H1 (cell line): ENCODE results near the gene PTGES3L. TPM values are rescaled to one million over a fixed set of nuclear protein-coding genes. Genes with fewer than 3 reads are reported as not detected.

Source experiments
- CTCF ChIA-PET: fragments of 300-600 bp; sonication (Branson Sonifier 250); formaldehyde crosslinking; loops from one replicate; lab custom pipeline; 2021; ENCODE audit not compliant: partially characterized antibody; lab: Charles Lee
- POLR2A ChIA-PET: fragments of 300-600 bp; sonication (Branson Sonifier 250); formaldehyde crosslinking; loops from one replicate; lab custom pipeline; 2021; ENCODE audit warnings: inconsistent platforms; ENCODE audit not compliant: partially characterized antibody; lab: Charles Lee
- DNase-seq, 2 experiments: peaks; one replicate each; pipeline versions ENCODE4 v3.0.0 to v3.0.0-alpha.2; 2010 to 2022; ENCODE audit warnings: low spot score in 2 of 2, low read depth in 1 of 2, mixed read lengths in 1 of 2
- FAIRE-seq: peaks from 2 replicates; lab custom pipeline; 2011; peaks lifted over from hg19 to GRCh38; lab: Jason Lieb, UNC
- H2AFZ ChIP-seq: 2 replicates; pipeline ENCODE4 v1.8.1; 2012; ENCODE audit warnings: low read length, inconsistent platforms
- H2AK5ac ChIP-seq: 2 replicates; pipeline ENCODE4 v1.6.1; 2013; ENCODE audit warnings: low read depth, low read length
- H2BK120ac ChIP-seq: replicated peaks from 2 replicates; pipeline ENCODE3; 2013; ENCODE audit warnings: low read depth, low read length, inconsistent platforms
- H2BK12ac ChIP-seq: 2 replicates; pipeline ENCODE4 v1.6.1; 2013; ENCODE audit warnings: low read depth, low read length
- H2BK15ac ChIP-seq: 2 replicates; pipeline ENCODE4 v1.6.1; 2013; ENCODE audit warnings: low read length
- H2BK20ac ChIP-seq: 2 replicates; pipeline ENCODE4 v1.6.1; 2013; ENCODE audit warnings: low read length
- H2BK5ac ChIP-seq: 2 replicates; pipeline ENCODE4 v1.6.1; 2013; ENCODE audit warnings: low read depth, low read length
- H3K14ac ChIP-seq: 2 replicates; pipeline ENCODE4 v1.6.1; 2013; ENCODE audit warnings: inconsistent platforms; ENCODE audit not compliant: insufficient read length
- H3K18ac ChIP-seq: 2 replicates; pipeline ENCODE4 v1.6.1; 2013; ENCODE audit warnings: low read length; ENCODE audit errors: extremely low read depth
- H3K23ac ChIP-seq: 2 replicates; pipeline ENCODE4 v1.6.1; 2013; ENCODE audit warnings: inconsistent platforms; ENCODE audit not compliant: insufficient read length
- H3K23me2 ChIP-seq: 2 replicates; pipeline ENCODE4 v1.6.1; 2013; ENCODE audit warnings: low read depth, low read length
- H3K27ac ChIP-seq: 2 replicates; pipeline ENCODE4 v1.6.1; 2011; ENCODE audit warnings: low read depth, low read length, inconsistent platforms
- H3K27me3 ChIP-seq, 4 experiments: replicated peaks in 1 of 4; 1 replicate in 1 of 4; 2 replicates in 3 of 4; pipeline versions ENCODE4 v1.6.1 to v1.8.1; 2011 to 2013; ENCODE audit warnings: low read length in 3 of 4, mild to moderate bottlenecking in 3 of 4, inconsistent platforms in 2 of 4, mixed read lengths in 2 of 4, moderate library complexity in 1 of 4; ENCODE audit not compliant: control insufficient read depth in 3 of 4, insufficient read depth in 3 of 4; ENCODE audit errors: extremely low read depth in 1 of 4
- H3K36me3 ChIP-seq, 4 experiments: 2 replicates each; pipeline versions ENCODE4 v1.6.1 to v1.8.1; 2011 to 2013; ENCODE audit warnings: mild to moderate bottlenecking in 4 of 4, low read length in 3 of 4, moderate library complexity in 2 of 4, control low read depth in 1 of 4, inconsistent platforms in 1 of 4; ENCODE audit not compliant: insufficient read depth in 4 of 4, control insufficient read depth in 2 of 4
- H3K4ac ChIP-seq: replicated peaks from 2 replicates; pipeline ENCODE3; 2013; ENCODE audit warnings: low read length, low read depth, mixed read lengths, inconsistent platforms; ENCODE audit not compliant: insufficient read length
- H3K4me1 ChIP-seq, 4 experiments: replicated peaks in 1 of 4; 1 replicate in 1 of 4; 2 replicates in 3 of 4; pipeline versions ENCODE4 v1.6.1 to v1.8.1; 2011 to 2013; ENCODE audit warnings: low read length in 3 of 4, inconsistent platforms in 2 of 4, mixed read lengths in 1 of 4; ENCODE audit not compliant: insufficient read depth in 4 of 4, control insufficient read depth in 3 of 4
- H3K4me2 ChIP-seq, 2 experiments: 2 replicates each; pipeline versions ENCODE4 v1.6.1 to v1.8.1; 2011 to 2013; ENCODE audit warnings: low read depth in 2 of 2, low read length in 2 of 2, control low read depth in 1 of 2, inconsistent platforms in 1 of 2, mild to moderate bottlenecking in 1 of 2; ENCODE audit not compliant: insufficient read depth in 1 of 2
- H3K4me3 ChIP-seq, 4 experiments: fragments of 200-600, 300-600 bp in 1 of 4; sonication (generic), shearing (Covaris generic), sonication (Bioruptor Twin) in 1 of 4; 2 replicates each; pipeline versions ENCODE4 v1.5.1 to v1.8.1; 2011 to 2016; ENCODE audit warnings: low read length in 4 of 4, low read depth in 3 of 4, control low read depth in 2 of 4, inconsistent platforms in 2 of 4, mild to moderate bottlenecking in 2 of 4, mixed read lengths in 1 of 4, moderate library complexity in 1 of 4; ENCODE audit not compliant: insufficient read depth in 2 of 4; ENCODE audit errors: extremely low read depth in 1 of 4
- H3K56ac ChIP-seq: replicated peaks from 2 replicates; pipeline ENCODE3; 2013; ENCODE audit warnings: low read depth, mild to moderate bottlenecking, mixed read lengths, low read length, inconsistent platforms; ENCODE audit not compliant: insufficient read length
- H3K79me1 ChIP-seq: 2 replicates; pipeline ENCODE4 v1.6.1; 2013; ENCODE audit warnings: low read depth, low read length, control low read depth
- H3K79me2 ChIP-seq, 2 experiments: 2 replicates each; pipeline versions ENCODE4 v1.6.1 to v1.8.1; 2012 to 2013; ENCODE audit warnings: low read length in 2 of 2, mild to moderate bottlenecking in 2 of 2, inconsistent platforms in 1 of 2; ENCODE audit not compliant: insufficient read depth in 2 of 2, control insufficient read depth in 1 of 2
- H3K9ac ChIP-seq, 4 experiments: replicated peaks in 1 of 4; 1 replicate in 1 of 4; 2 replicates in 3 of 4; pipeline versions ENCODE4 v1.6.1 to v1.8.1; 2011 to 2013; ENCODE audit warnings: low read depth in 3 of 4, low read length in 3 of 4, control low read depth in 2 of 4, mild to moderate bottlenecking in 2 of 4, moderate library complexity in 2 of 4, inconsistent platforms in 1 of 4; ENCODE audit errors: extremely low read depth in 1 of 4
- H3K9me3 ChIP-seq, 2 experiments: 2 replicates each; pipeline versions ENCODE4 v1.6.1 to v1.8.1; 2012 to 2013; ENCODE audit warnings: mild to moderate bottlenecking in 2 of 2, moderate library complexity in 2 of 2, control low read depth in 1 of 2, inconsistent platforms in 1 of 2, low read depth in 1 of 2, low read length in 1 of 2, mixed read lengths in 1 of 2; ENCODE audit not compliant: insufficient read depth in 2 of 2
- H4K20me1 ChIP-seq, 2 experiments: replicated peaks in 1 of 2; 2 replicates each; pipeline versions ENCODE3 to v1.8.1; 2011 to 2013; ENCODE audit warnings: inconsistent platforms in 2 of 2, low read length in 2 of 2, mild to moderate bottlenecking in 1 of 2; ENCODE audit not compliant: insufficient read depth in 2 of 2, control insufficient read depth in 1 of 2
- H4K5ac ChIP-seq: 2 replicates; pipeline ENCODE4 v1.6.1; 2013; ENCODE audit warnings: low read length, low read depth, mixed read lengths, inconsistent platforms; ENCODE audit not compliant: insufficient read length
- H4K8ac ChIP-seq: 2 replicates; pipeline ENCODE4 v1.8.0; 2013; ENCODE audit warnings: mild to moderate bottlenecking, moderate library complexity, low read length, inconsistent platforms; ENCODE audit not compliant: insufficient read depth; ENCODE audit errors: extremely low read depth
- H4K91ac ChIP-seq: replicated peaks from 2 replicates; pipeline ENCODE3; 2013; ENCODE audit warnings: low read length, mixed read lengths, inconsistent platforms; ENCODE audit not compliant: insufficient read length
- CTCF ChIP-seq, 3 experiments: IDR thresholded peaks; 1 replicate in 2 of 3; 2 replicates in 1 of 3; pipeline versions ENCODE4 v1.5.1 to v1.6.1; 2011; ENCODE audit warnings: low read length in 3 of 3, mild to moderate bottlenecking in 3 of 3, inconsistent platforms in 2 of 3, low read depth in 1 of 3, moderate library complexity in 1 of 3; ENCODE audit not compliant: insufficient read depth in 1 of 3; ENCODE audit errors: control extremely low read depth in 1 of 3
- KDM1A ChIP-seq: fragments of 200-600, 300-600 bp; sonication (generic); IDR thresholded peaks from 2 replicates; pipeline ENCODE4 v1.7.1; 2016; ENCODE audit warnings: mild to moderate bottlenecking, low read length, borderline replicate concordance
- PHF8 ChIP-seq: fragments of 200-600 bp; sonication (generic); conservative IDR thresholded peaks from 2 replicates; pipeline ENCODE4 v1.7.1; 2012; ENCODE audit warnings: low read depth, mild to moderate bottlenecking, inconsistent platforms, low read length, moderate library complexity
- RAD21 ChIP-seq, 2 experiments: IDR thresholded peaks in 1 of 2; conservative IDR thresholded peaks in 1 of 2; 2 replicates each; pipeline ENCODE4 v1.6.1; 2011; ENCODE audit warnings: low read depth in 2 of 2, low read length in 2 of 2, improper control_type of control experiment in 1 of 2, inconsistent platforms in 1 of 2, mild to moderate bottlenecking in 1 of 2, moderate library complexity in 1 of 2
- RXRA ChIP-seq: IDR thresholded peaks from 2 replicates; pipeline ENCODE4 v1.6.1; 2011; ENCODE audit warnings: low read depth, mild to moderate bottlenecking, low read length, moderate library complexity; ENCODE audit not compliant: insufficient read depth
- SP4 ChIP-seq: IDR thresholded peaks from 2 replicates; pipeline ENCODE4 v1.6.1; 2012; ENCODE audit warnings: low read length, inconsistent platforms
- SUZ12 ChIP-seq: fragments of 200-600 bp; sonication (generic); IDR thresholded peaks from 2 replicates; pipeline ENCODE4 v1.6.1; 2012; ENCODE audit warnings: mild to moderate bottlenecking, inconsistent platforms, low read length, moderate library complexity, mixed read lengths
- WGBS, 2 experiments: shearing (Covaris generic) in 1 of 2; methylation state at CpG; one replicate each; pipeline versions ENCODE4 v1.1.6 to v1.1.7; 2013 to 2015; ENCODE audit warnings: low lambda C conversion rate in 2 of 2, mixed read lengths in 2 of 2, inconsistent platforms in 1 of 2, low coverage in 1 of 2, missing lambda C conversion rate in 1 of 2; ENCODE audit not compliant: insufficient replicate concordance in 2 of 2, insufficient coverage in 1 of 2, insufficient read length in 1 of 2; ENCODE audit errors: extremely low coverage in 1 of 2, missing lambda C conversion rate in 1 of 2; 5-methylcytosine and 5-hydroxymethylcytosine counted together
- polyA plus RNA-seq, 7 experiments: library from polyadenylated mRNA; depleted of rRNA in 3 of 7; stranded (reverse) in 5 of 7; unstranded in 2 of 7; fragments of >200 nt in 5 of 7; fragments of 200-250 nt in 2 of 7; gene quantifications; 1 replicate in 5 of 7; 2 replicates in 1 of 7; 4 replicates in 1 of 7; pipeline versions ENCODE4 v1.2.1 to v1.2.3, GENCODE V29; 2011 to 2013; ENCODE audit warnings: missing spikeins in 2 of 7, mixed read lengths in 2 of 7
- total RNA-seq: library from RNA; stranded (reverse); fragmentation: NEBNext Ultra II Directional; extraction: Animal tissue kit (Norgen Biotek cat#: 25700); gene quantifications from 2 replicates; pipeline ENCODE4 v1.2.1, GENCODE V29; 2021

Gene PTGES3L
- total and polyA plus RNA-seq, 2 of the 8 experiments (the other 6 are each of a cell fraction or from before 2014, with no cell fraction given), result 3.0 to 3.6 TPM

DNA sequence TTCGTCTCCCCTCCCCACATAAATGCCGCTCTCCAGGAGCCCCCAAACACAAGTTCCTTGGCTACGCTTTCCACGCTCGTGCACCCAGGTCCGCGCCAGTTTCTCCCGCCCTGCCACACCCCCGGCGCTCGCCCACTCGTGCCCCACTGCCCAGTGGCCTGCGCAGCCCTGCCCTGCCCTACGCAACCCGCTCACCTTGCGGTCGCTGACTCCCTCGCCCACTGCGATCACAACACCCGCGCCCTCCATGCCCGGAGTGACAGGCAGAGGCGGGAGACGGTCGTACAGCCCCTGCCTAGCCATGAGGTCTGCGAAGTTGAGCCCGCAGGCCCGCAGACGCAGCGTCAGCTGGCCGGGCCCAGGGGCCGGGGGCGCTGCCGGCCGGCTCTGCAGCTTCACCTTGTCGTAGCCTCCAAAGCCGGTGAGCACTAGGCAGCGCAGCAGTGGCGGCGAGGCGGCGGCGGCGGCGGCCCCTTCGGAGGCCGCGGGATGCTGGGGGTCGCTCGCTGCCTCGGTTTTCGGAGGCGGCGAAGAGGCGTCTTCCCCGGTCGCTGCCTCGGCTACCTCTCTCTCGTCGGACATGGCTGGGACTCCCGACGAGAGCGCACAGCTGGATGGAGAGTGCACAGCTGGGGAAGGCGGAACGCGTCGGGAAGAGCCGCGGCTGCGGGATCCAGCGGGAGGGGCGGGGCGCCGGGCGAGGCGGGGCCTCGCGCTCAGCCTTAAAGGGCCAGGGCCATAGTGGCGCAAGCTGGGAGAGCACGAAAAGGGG is 42.0 kb upstream of the PTGES3L start, which contains the start of gene VAT1:
VAT1 (minus strand) TSS at position 645 of the 772 bp plus-strand sequence; CDS start at position 582, 63 bp downstream.
- peak within 1 kb of the TSS; percentile 61; the same call in 1 of the 2 replicates for H2BK15ac ChIP-seq
- peak within 1 kb of the TSS; percentile 47 for H3K4ac ChIP-seq
- ChIA-PET CTCF (interaction anchor here (0.6 to 1.3 kb wide), 5 partner anchors 9 to 1116 kb away, joined by 3 to 4 read pairs (median 3); no protein-coding TSS in a partner anchor), POLR2A (interaction anchor here (0.6 to 10.8 kb wide), 16 partner anchors 9 to 294 kb away, joined by 3 to 123 read pairs (median 5); partner anchors contain the start of genes IFI35, PTGES3L and RPL27)
- peak within 1 kb of the TSS; percentile 85 for H2BK12ac ChIP-seq
- DNase-seq, result peak in 1 of 2 experiments; percentile 89
- H3K4me2 ChIP-seq, result peak within 1 kb of the TSS; percentile 80 to 86
- peaks cover 4 to 20% (median 9%) of the 10 kb centered on the region in 4 experiments; a peak in 5 of 8 replicates for H3K36me3 ChIP-seq
- peak within 1 kb of the TSS; percentile 39 to 79 (median 70) for H3K9ac ChIP-seq
- no peak within 1 kb of the TSS for H2BK20ac ChIP-seq
- peak within 1 kb of the TSS; percentile 96 to 100 (median 98) for H3K4me3 ChIP-seq
- H3K23me2 ChIP-seq, result peaks cover 11% of the 10 kb centered on the region; the same call in 1 of the 2 replicates
- H4K5ac ChIP-seq, result peak within 1 kb of the TSS; percentile 77
- H3K27me3 ChIP-seq, result no peaks in the 10 kb centered on the region
- H3K56ac ChIP-seq, result peak within 1 kb of the TSS; percentile 52
- peaks cover 14% of the 10 kb centered on the region for H3K79me1 ChIP-seq
- peak within 1 kb of the TSS; percentile 75 for H4K91ac ChIP-seq
- peaks cover 6 to 8% of the 10 kb centered on the region in 2 experiments for H4K20me1 ChIP-seq
- H4K8ac ChIP-seq, result peak within 1 kb of the TSS; percentile 76; the same call in 1 of the 2 replicates
- no peak within 1 kb of the TSS for H3K23ac ChIP-seq
- H3K79me2 ChIP-seq, result peaks cover 0 to 41% of the 10 kb centered on the region in 2 experiments; a peak in 3 of 4 replicates
- peak within 1 kb of the TSS; percentile 21 for H2BK120ac ChIP-seq
- peak within 1 kb of the TSS; percentile 94 for H2BK5ac ChIP-seq
- WGBS, 2 experiments, result 3% methylated on average over 63 of the region's 80 CpGs; no CpG with 5 or more reads in 1 of the 2 experiments
- H3K4me1 ChIP-seq, result peaks cover 8 to 15% (median 9%) of the 10 kb centered on the region in 4 experiments; a peak in 6 of 7 replicates
- no peak within 1 kb of the TSS for H2AK5ac ChIP-seq
- peak within 1 kb of the TSS; percentile 0; the same call in 1 of the 2 replicates for H2AFZ ChIP-seq
- peak within 1 kb of the TSS; percentile 84 for H3K18ac ChIP-seq
- peak within 1 kb of the TSS; percentile 25; the same call in 1 of the 2 replicates for H3K27ac ChIP-seq
- H3K14ac ChIP-seq, result no peak within 1 kb of the TSS
- no peaks in the 10 kb centered on the region for H3K9me3 ChIP-seq
- no peak for FAIRE-seq
- TF ChIP-seq RAD21 (IDR thresholded peaks at IDR 0.05 in 1 of 2, conservative IDR thresholded peaks at IDR 0.05 in 1 of 2; ENCODE audit: low read depth in 2 of 2, low read length in 2 of 2), result no peak; a peak in 1 of 4 replicates
- no peak for TF ChIP-seq KDM1A
- TF ChIP-seq SP4, result no peak
- TF ChIP-seq PHF8, result peak; percentile 29; the same call in 1 of the 2 replicates
- TF ChIP-seq SUZ12, result no peak
- peak in 1 of 3 experiments; percentile 2; a peak in 1 of 4 replicates for TF ChIP-seq CTCF (IDR thresholded peaks at IDR 0.05; ENCODE audit: control extremely low read depth in 1 of 3, insufficient read depth in 1 of 3, low read depth in 1 of 3, low read length in 3 of 3)
- TF ChIP-seq RXRA, result no peak
